Measurements from ENCODE around the gene CRYL1.

DNA sequence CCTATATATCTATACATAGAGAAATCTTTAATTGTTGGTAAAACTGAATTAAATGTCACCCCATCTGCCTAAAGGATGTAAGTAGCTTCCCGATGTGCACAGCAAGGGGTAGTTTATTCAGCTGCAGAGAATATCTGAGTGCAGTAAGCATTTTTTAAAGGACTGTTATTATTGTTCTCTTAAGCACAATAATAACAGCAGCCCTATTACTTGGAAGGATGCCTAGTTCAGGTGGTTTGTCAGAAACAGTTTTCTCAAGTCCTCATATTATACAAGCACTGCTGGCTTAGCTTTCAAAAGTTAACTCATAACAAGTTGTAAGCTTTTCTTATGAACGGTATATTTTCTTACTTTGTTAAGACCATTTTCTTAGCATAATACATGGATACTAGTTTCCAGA lies 142.6 kb downstream of the CRYL1 start:
- TF ChIP-seq, protein P1, sequence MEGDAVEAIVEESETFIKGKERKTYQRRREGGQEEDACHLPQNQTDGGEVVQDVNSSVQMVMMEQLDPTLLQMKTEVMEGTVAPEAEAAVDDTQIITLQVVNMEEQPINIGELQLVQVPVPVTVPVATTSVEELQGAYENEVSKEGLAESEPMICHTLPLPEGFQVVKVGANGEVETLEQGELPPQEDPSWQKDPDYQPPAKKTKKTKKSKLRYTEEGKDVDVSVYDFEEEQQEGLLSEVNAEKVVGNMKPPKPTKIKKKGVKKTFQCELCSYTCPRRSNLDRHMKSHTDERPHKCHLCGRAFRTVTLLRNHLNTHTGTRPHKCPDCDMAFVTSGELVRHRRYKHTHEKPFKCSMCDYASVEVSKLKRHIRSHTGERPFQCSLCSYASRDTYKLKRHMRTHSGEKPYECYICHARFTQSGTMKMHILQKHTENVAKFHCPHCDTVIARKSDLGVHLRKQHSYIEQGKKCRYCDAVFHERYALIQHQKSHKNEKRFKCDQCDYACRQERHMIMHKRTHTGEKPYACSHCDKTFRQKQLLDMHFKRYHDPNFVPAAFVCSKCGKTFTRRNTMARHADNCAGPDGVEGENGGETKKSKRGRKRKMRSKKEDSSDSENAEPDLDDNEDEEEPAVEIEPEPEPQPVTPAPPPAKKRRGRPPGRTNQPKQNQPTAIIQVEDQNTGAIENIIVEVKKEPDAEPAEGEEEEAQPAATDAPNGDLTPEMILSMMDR (IDR thresholded peaks at IDR 0.05; ENCODE audit: low read depth, low read length), result no peak
- TF ChIP-seq MYC (IDR thresholded peaks at IDR 0.05; ENCODE audit: low read depth, low read length), result no peak
- no peak for TF ChIP-seq POLR2A (IDR thresholded peaks at IDR 0.05; ENCODE audit: extremely low read depth, insufficient read length)
- TF ChIP-seq, protein P2, sequence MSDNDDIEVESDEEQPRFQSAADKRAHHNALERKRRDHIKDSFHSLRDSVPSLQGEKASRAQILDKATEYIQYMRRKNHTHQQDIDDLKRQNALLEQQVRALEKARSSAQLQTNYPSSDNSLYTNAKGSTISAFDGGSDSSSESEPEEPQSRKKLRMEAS (IDR thresholded peaks at IDR 0.05; ENCODE audit: low read depth, low read length), result no peak

Data from NB4 (cell line).